Astrocyte (in vitro differentiated cells and primary cell): ENCODE results near the gene RUNX1. TPM values are rescaled to one million over a fixed set of nuclear protein-coding genes. Genes with fewer than 3 reads are reported as not detected.

Source experiments
- DNase-seq: peaks from one replicate; pipeline ENCODE4 v3.0.0-alpha.2; 2010; ENCODE audit warnings: low read depth
- FAIRE-seq: peaks from 2 replicates; lab custom pipeline; 2011; peaks lifted over from hg19 to GRCh38; lab: Jason Lieb, UNC
- H2AFZ ChIP-seq: 2 replicates; pipeline ENCODE4 v1.6.0; 2012; ENCODE audit warnings: low read depth, low read length, inconsistent platforms
- H3K27ac ChIP-seq: 2 replicates; pipeline ENCODE4 v1.5.1; 2011; ENCODE audit warnings: low read depth, low read length, inconsistent platforms
- H3K27me3 ChIP-seq: 2 replicates; pipeline ENCODE4 v1.6.0; 2011; ENCODE audit warnings: low read length, inconsistent platforms; ENCODE audit not compliant: insufficient read depth
- H3K36me3 ChIP-seq: 2 replicates; pipeline ENCODE4 v1.5.1; 2011; ENCODE audit warnings: low read length, inconsistent platforms; ENCODE audit not compliant: insufficient read depth
- H3K4me1 ChIP-seq: 2 replicates; pipeline ENCODE4 v1.5.1; 2011; ENCODE audit warnings: low read length, inconsistent platforms; ENCODE audit not compliant: insufficient read depth
- H3K4me2 ChIP-seq: 2 replicates; pipeline ENCODE4 v1.6.0; 2012; ENCODE audit warnings: low read length, inconsistent platforms
- H3K4me3 ChIP-seq: 2 replicates; pipeline ENCODE4 v1.5.1; 2011; ENCODE audit warnings: low read depth, mild to moderate bottlenecking, low read length, inconsistent platforms; ENCODE audit not compliant: insufficient read depth
- H3K79me2 ChIP-seq: 2 replicates; pipeline ENCODE4 v1.6.0; 2012; ENCODE audit warnings: mild to moderate bottlenecking, low read length, inconsistent platforms; ENCODE audit not compliant: insufficient read depth
- H3K9ac ChIP-seq: 2 replicates; pipeline ENCODE4 v1.6.0; 2012; ENCODE audit warnings: mild to moderate bottlenecking, low read length, inconsistent platforms
- H3K9me3 ChIP-seq: 2 replicates; pipeline ENCODE4 v1.5.1; 2012; ENCODE audit warnings: low read depth, mild to moderate bottlenecking, low read length, inconsistent platforms; ENCODE audit not compliant: insufficient read depth
- H4K20me1 ChIP-seq: 2 replicates; pipeline ENCODE4 v1.6.0; 2012; ENCODE audit warnings: low read length, inconsistent platforms; ENCODE audit not compliant: insufficient read depth
- H3K27ac Mint-ChIP-seq: one replicate; pipeline ENCODE4 v1.8.0; 2021; ENCODE audit warnings: mild to moderate bottlenecking, mixed read lengths; ENCODE audit not compliant: unreplicated experiment
- H3K27me3 Mint-ChIP-seq: one replicate; pipeline ENCODE4 v1.8.0; 2021; ENCODE audit warnings: low read depth, mixed read lengths; ENCODE audit not compliant: unreplicated experiment
- H3K36me3 Mint-ChIP-seq: one replicate; pipeline ENCODE4 v1.8.0; 2021; ENCODE audit warnings: low read depth, mixed read lengths; ENCODE audit not compliant: unreplicated experiment
- H3K4me1 Mint-ChIP-seq: one replicate; pipeline ENCODE4 v1.8.0; 2021; ENCODE audit warnings: low read depth, mixed read lengths; ENCODE audit not compliant: unreplicated experiment
- H3K4me3 Mint-ChIP-seq: one replicate; pipeline ENCODE4 v1.8.0; 2021; ENCODE audit warnings: mild to moderate bottlenecking, moderate library complexity, mixed read lengths; ENCODE audit not compliant: unreplicated experiment
- H3K9me3 Mint-ChIP-seq: one replicate; pipeline ENCODE4 v1.8.0; 2021; ENCODE audit warnings: mild to moderate bottlenecking, mixed read lengths; ENCODE audit not compliant: unreplicated experiment
- EZH2 ChIP-seq: IDR thresholded peaks from 2 replicates; pipeline ENCODE4 v1.6.1; 2012; ENCODE audit warnings: mild to moderate bottlenecking, low read length, inconsistent platforms; ENCODE audit not compliant: insufficient read depth
- total RNA-seq: library from RNA; stranded (reverse); gene quantifications from 2 replicates; pipeline ENCODE4 v1.2.1, GENCODE V29; 2021
- TF ChIP-seq, protein P1 (sequence below): IDR thresholded peaks from 2 replicates; pipeline ENCODE4 v1.5.1; 2011; ENCODE audit warnings: low read depth, mild to moderate bottlenecking, inconsistent platforms, low read length, moderate library complexity; ENCODE audit not compliant: insufficient read depth

The RUNX1 gene
- total RNA-seq, 1 donor from 2014 or later: 84.6 TPM

DNA sequence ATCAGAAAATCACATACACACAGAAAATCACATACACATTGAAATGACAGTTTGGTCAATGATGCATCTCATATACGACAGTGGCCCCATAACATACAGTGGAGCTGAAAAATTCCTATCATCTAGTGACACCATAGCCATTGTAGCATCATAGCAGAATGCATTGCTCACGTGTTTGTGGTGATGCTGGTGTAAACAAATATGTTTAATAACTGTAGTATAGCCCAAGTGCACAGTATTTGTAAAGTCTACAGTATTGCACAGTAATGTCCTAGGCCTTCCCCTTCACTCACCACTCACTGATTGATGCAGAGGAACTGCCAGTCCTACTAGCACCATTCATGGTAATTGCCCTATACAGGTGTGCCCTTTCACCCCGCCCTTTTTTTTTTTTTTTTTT is 30.1 kb upstream of the RUNX1 start:
- H3K4me2 ChIP-seq: no peak overlapping the region
- no peak overlapping the region for H3K4me3 ChIP-seq
- FAIRE-seq: no peak
- H4K20me1 ChIP-seq: no peaks in the 10 kb centered on the region
- Mint-ChIP-seq H3K27ac (no peak overlapping the region), H3K36me3 (peaks cover 6% of the 10 kb centered on the region), H3K4me3 (no peak overlapping the region), H3K9me3 (peaks cover 12% of the 10 kb centered on the region), H3K27me3 (no peaks in the 10 kb centered on the region), H3K4me1 (peaks cover 17% of the 10 kb centered on the region)
- DNase-seq: no peak
- H3K9ac ChIP-seq: no peak overlapping the region
- peaks cover 3% of the 10 kb centered on the region for H3K9me3 ChIP-seq
- peaks cover 6% of the 10 kb centered on the region for H3K4me1 ChIP-seq
- no peaks in the 10 kb centered on the region for H3K27me3 ChIP-seq
- no peak overlapping the region for H2AFZ ChIP-seq
- H3K36me3 ChIP-seq: no peaks in the 10 kb centered on the region
- H3K79me2 ChIP-seq: no peaks in the 10 kb centered on the region
- TF ChIP-seq EZH2: no peak
- TF ChIP-seq, protein P1, sequence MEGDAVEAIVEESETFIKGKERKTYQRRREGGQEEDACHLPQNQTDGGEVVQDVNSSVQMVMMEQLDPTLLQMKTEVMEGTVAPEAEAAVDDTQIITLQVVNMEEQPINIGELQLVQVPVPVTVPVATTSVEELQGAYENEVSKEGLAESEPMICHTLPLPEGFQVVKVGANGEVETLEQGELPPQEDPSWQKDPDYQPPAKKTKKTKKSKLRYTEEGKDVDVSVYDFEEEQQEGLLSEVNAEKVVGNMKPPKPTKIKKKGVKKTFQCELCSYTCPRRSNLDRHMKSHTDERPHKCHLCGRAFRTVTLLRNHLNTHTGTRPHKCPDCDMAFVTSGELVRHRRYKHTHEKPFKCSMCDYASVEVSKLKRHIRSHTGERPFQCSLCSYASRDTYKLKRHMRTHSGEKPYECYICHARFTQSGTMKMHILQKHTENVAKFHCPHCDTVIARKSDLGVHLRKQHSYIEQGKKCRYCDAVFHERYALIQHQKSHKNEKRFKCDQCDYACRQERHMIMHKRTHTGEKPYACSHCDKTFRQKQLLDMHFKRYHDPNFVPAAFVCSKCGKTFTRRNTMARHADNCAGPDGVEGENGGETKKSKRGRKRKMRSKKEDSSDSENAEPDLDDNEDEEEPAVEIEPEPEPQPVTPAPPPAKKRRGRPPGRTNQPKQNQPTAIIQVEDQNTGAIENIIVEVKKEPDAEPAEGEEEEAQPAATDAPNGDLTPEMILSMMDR: no peak
- no peak overlapping the region for H3K27ac ChIP-seq

DNA sequence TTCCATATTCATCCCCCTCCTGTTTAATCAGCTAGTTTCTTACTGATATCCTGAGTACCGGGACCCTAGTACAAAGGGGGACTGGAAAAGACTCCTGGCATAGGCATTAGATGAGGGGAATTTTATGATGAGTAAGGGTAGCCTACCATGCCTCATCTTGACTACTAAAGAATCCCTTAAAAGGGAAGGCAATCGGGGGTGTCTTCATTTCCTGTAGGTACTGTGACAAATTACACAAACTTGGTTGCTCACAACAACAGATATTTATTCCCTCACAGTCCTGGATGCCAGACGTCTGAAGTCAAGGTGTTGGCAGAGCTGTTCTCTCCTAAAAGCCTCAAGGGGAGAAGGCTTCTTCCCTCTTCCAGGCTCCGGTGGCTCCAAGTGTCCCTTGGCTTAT is 28.9 kb upstream of the RUNX1 start:
- H3K4me3 ChIP-seq: no peak overlapping the region
- H3K4me1 ChIP-seq: peaks cover 10% of the 10 kb centered on the region
- H3K4me1 Mint-ChIP-seq: peaks cover 20% of the 10 kb centered on the region
- H3K36me3 ChIP-seq: no peaks in the 10 kb centered on the region
- no peaks in the 10 kb centered on the region for H3K79me2 ChIP-seq
- H3K4me3 Mint-ChIP-seq: no peak overlapping the region
- H3K27ac Mint-ChIP-seq: no peak overlapping the region
- H2AFZ ChIP-seq: no peak overlapping the region
- H3K4me2 ChIP-seq: no peak overlapping the region
- H3K9me3 ChIP-seq: no peaks in the 10 kb centered on the region
- H3K27me3 ChIP-seq: no peaks in the 10 kb centered on the region
- H3K27ac ChIP-seq: no peak overlapping the region
- no peak overlapping the region for H3K9ac ChIP-seq
- no peaks in the 10 kb centered on the region for H3K27me3 Mint-ChIP-seq
- FAIRE-seq (no peak), DNase-seq (no peak)
- no peaks in the 10 kb centered on the region for H4K20me1 ChIP-seq
- H3K36me3 Mint-ChIP-seq: peaks cover 5% of the 10 kb centered on the region
- H3K9me3 Mint-ChIP-seq: peaks cover 13% of the 10 kb centered on the region
- TF ChIP-seq, protein P1: no peak
- TF ChIP-seq EZH2: no peak

DNA sequence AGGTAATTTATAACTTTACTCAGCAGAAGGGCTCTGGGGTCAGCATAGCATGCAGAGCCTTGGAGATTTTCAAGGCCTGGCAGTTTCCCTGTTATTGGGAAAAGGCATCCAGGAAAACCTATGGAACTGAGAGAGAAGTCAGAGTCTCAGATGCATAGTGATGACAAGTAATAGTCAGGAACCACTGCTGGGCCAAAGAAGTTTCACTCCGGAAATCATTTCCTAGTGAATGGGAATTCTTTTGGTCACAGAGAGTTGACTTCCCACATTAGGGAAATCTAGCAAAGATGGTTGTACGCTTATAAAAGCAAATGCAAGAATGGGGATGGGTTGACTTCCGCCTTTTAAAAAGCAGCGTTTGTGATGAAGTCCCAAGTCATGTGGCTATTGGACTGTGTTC is 28.4 kb upstream of the RUNX1 start:
- H3K36me3 ChIP-seq: no peaks in the 10 kb centered on the region
- H3K27ac Mint-ChIP-seq: no peak overlapping the region
- H4K20me1 ChIP-seq: no peaks in the 10 kb centered on the region
- H3K4me3 ChIP-seq: no peak overlapping the region
- H3K27me3 Mint-ChIP-seq: no peaks in the 10 kb centered on the region
- H3K27ac ChIP-seq: no peak overlapping the region
- no peak overlapping the region for H2AFZ ChIP-seq
- H3K27me3 ChIP-seq: no peaks in the 10 kb centered on the region
- H3K9me3 ChIP-seq: no peaks in the 10 kb centered on the region
- H3K36me3 Mint-ChIP-seq: peaks cover 5% of the 10 kb centered on the region
- H3K9me3 Mint-ChIP-seq: peaks cover 13% of the 10 kb centered on the region
- H3K4me1 ChIP-seq: peaks cover 12% of the 10 kb centered on the region
- no peak for DNase-seq
- H3K4me3 Mint-ChIP-seq: no peak overlapping the region
- H3K4me2 ChIP-seq: no peak overlapping the region
- peaks cover 20% of the 10 kb centered on the region for H3K4me1 Mint-ChIP-seq
- TF ChIP-seq, protein P1: no peak
- no peak for TF ChIP-seq EZH2
- no peak for FAIRE-seq
- no peaks in the 10 kb centered on the region for H3K79me2 ChIP-seq
- no peak overlapping the region for H3K9ac ChIP-seq
